ENCODE data around the gene H3-3A. TPM values are rescaled to one million over a fixed set of nuclear protein-coding genes. Genes with fewer than 3 reads are reported as not detected.
A peak's percentile ranks its signal among the peaks of the same experiment; 100 is the strongest.

The H3-3A gene
- total RNA-seq, 1 donor = 164 TPM

- no peak for DNase-seq (ENCODE audit: low read depth)
- H3K4me3 ChIP-seq (ENCODE audit: low read depth, low read length) = no peak overlapping the region
- TF ChIP-seq, protein P1, sequence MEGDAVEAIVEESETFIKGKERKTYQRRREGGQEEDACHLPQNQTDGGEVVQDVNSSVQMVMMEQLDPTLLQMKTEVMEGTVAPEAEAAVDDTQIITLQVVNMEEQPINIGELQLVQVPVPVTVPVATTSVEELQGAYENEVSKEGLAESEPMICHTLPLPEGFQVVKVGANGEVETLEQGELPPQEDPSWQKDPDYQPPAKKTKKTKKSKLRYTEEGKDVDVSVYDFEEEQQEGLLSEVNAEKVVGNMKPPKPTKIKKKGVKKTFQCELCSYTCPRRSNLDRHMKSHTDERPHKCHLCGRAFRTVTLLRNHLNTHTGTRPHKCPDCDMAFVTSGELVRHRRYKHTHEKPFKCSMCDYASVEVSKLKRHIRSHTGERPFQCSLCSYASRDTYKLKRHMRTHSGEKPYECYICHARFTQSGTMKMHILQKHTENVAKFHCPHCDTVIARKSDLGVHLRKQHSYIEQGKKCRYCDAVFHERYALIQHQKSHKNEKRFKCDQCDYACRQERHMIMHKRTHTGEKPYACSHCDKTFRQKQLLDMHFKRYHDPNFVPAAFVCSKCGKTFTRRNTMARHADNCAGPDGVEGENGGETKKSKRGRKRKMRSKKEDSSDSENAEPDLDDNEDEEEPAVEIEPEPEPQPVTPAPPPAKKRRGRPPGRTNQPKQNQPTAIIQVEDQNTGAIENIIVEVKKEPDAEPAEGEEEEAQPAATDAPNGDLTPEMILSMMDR (IDR thresholded peaks at IDR 0.05; ENCODE audit: insufficient read depth, low read length) = no peak
These were observed 36.6 kb downstream of the H3-3A start for GRCh38 chr1:226098870-226099835.

DNA sequence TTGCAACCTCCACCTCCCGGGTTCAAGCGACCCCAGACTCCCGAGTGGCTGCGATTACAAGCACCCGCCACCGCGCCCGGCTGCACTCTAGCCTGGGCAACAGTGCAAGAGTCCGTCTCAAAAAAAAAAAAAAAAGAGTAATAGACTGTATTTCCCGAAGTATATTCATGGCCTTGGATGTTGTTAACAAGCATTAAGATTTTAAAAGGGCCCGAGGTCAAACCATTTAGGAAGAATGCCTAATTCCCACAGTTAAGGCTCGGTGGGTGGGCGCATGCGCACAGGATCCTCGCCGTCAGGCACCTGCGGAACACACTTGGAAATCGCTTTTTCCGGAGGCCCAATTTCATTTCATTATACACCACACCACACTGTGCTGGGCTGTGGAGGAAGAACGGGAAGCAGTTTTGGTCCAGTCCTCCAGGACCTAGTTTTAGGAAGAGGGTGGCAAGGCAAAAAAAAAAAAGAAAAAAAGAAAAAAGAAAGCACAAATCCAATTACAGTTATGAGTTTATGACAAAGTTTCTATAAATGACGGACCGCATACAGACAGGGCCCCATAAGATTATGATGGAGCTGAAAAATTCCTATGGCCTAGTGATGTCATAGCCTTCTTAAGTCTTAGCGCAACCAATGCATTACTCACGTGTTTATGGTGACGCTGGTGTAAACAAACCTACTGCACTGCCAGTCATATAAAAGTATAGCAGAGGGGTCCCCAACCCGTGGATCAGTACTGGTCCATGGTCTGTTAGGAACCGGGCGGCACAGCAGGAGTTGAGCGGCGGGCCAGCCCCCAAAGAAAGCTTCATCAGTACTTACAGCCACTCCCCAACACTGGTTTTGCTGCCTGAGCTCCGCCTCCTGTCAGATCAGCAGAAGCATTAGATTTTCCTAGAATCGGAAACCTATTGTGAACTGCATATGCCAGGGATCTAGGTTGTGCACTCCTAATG lies 38.2 kb downstream of the H3-3A start:
- H3K4me3 ChIP-seq (ENCODE audit: low read depth, low read length) = peak overlapping the region; percentile 17
- TF ChIP-seq, protein P1 (IDR thresholded peaks at IDR 0.05; ENCODE audit: insufficient read depth, low read length) = no peak
- DNase-seq (ENCODE audit: low read depth) = peak; percentile 85

DNA sequence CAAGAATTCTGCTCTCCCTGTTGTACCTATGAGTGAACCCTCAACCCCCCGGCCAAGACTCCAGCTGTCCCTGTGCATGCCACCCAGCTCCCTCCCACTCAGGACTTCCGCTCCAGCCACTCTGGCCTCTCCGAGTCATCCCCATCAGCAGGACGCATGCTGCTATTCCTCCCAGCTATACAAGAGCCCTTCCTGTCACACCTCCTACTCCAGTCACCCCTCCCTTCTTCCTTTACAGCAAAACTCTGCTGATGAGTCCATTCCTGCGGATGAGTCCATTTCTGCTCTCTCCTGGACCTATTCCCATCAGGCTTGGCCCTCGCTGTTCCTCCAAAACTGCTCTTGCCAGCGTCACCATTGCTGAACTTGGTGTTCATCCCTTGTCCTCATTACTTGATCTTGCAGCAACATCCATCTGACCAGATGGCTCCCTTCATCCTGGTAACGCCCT lies 42.2 kb downstream of the H3-3A start:
- TF ChIP-seq, protein P1 (IDR thresholded peaks at IDR 0.05; ENCODE audit: insufficient read depth, low read length) = no peak
- H3K4me3 ChIP-seq (ENCODE audit: low read depth, low read length) = no peak overlapping the region
- no peak for DNase-seq (ENCODE audit: low read depth)

DNA sequence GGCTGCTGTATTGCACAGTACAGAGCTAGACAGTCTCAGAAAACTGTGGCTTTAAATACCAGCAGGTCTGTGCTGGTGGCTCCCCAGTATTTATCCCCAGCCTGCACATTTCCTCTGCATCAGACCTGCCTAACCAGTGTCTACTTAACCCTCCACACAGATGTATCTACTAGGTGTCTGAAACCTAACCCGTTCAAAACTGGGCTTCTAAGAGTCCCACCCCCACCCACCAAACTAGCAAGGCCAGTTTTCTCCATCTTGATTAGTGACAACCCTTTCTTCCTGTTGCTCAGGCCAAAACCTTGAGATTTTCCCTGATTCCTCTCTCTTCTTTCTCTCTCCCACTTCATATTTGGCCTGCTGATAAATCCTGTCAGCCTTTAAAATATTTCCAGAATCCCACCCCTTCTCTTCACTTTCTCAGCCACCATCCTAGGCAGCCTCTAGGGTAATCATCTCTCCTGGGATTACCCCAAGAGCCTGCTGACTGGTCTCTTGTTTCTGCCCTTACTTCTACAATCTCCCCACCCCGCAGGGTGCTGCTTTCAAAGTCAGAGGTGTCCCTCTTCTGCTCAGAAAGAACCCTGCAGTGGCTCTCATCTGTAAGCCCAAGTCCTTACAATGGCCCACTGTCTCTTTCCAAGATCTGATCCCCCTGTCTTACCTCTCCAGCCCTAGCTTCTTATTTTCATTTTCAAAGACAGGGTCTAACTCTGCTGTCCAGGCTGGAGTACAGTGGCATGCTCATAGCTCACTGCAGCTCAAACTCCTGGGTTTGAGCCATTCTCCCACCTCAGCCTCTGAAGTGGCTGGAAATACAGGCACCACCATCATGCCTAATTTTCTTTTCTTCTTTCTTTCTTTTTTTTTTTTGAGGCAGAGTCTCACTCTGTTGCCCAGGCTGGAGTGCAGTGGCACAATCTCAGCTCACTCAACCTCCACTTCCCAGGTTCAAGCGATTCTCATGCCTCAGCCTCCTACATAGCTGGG lies 45.2 kb downstream of the H3-3A start:
- TF ChIP-seq, protein P1 (IDR thresholded peaks at IDR 0.05; ENCODE audit: insufficient read depth, low read length) = no peak
- H3K4me3 ChIP-seq (ENCODE audit: low read depth, low read length) = no peak overlapping the region
- no peak for DNase-seq (ENCODE audit: low read depth)

GRCh38 chr1:226108935-226109828 lies 46.7 kb downstream of the H3-3A start:
- TF ChIP-seq, protein P1 (IDR thresholded peaks at IDR 0.05; ENCODE audit: insufficient read depth, low read length) = peak; percentile 2

More at GRCh38 chr1:226108935-226109828, 46.7 kb downstream of the H3-3A start:
- H3K4me3 ChIP-seq (ENCODE audit: low read depth, low read length) = peak overlapping the region; percentile 61
- peak; percentile 74 for DNase-seq (ENCODE audit: low read depth)
